ENCODE measurements around the gene PITPNC1. TPM values are rescaled to one million over a fixed set of nuclear protein-coding genes. Genes with fewer than 3 reads are reported as not detected.
"Not testable (repeated sequence)": the region's sequence is repeated elsewhere in the genome, so short reads cannot be mapped to it uniquely, and the experiment has no call there.

PITPNC1 gene
- total RNA-seq, 1 experiment from 2014 or later: 35.5 TPM

- no peak overlapping the region for H3K27ac ChIP-seq (ENCODE audit: low read depth, low read length, poor library complexity, severe bottlenecking)
- TF ChIP-seq CTCF (conservative IDR thresholded peaks at IDR 0.05; ENCODE audit: low read depth, low read length) (no peak), EZH2 (IDR thresholded peaks at IDR 0.05; ENCODE audit: borderline replicate concordance, low read depth, low read length, poor library complexity, severe bottlenecking) (no peak)
- H3K36me3 ChIP-seq (ENCODE audit: insufficient read depth, low read length, poor library complexity, severe bottlenecking): no peaks in the 10 kb centered on the region
- H3K9me3 ChIP-seq (ENCODE audit: low read depth, low read length, poor library complexity, severe bottlenecking): no peaks in the 10 kb centered on the region
- DNase-seq (ENCODE audit: low spot score): no peak
- no peak overlapping the region for H3K4me3 ChIP-seq (ENCODE audit: low read depth, low read length, poor library complexity, severe bottlenecking)
- ChIA-PET POLR2A (ENCODE audit: low non-redundant PET) (no interaction called here), CTCF (interaction anchor here (0.6 kb wide), 1 partner anchor 239 kb away, joined by 3 read pairs; no protein-coding TSS in a partner anchor)
- H3K4me1 ChIP-seq (ENCODE audit: insufficient read depth, low read length, poor library complexity, severe bottlenecking): peaks cover 4% of the 10 kb centered on the region
- no TSS peak for BruUV-seq (replicated peaks)
- intact Hi-C loops (cut with micrococcal nuclease; ENCODE audit: unreplicated experiment): no loop called here
- H3K27me3 ChIP-seq (replicated peaks; ENCODE audit: insufficient read depth, low read depth, low read length, poor library complexity): no peaks in the 10 kb centered on the region
Observed at GRCh38 chr17:67385122-67385988, 8.3 kb downstream of the PITPNC1 start.

GRCh38 chr17:67386965-67387551 is 10.0 kb downstream of the PITPNC1 start:
- TF ChIP-seq EZH2 (IDR thresholded peaks at IDR 0.05; ENCODE audit: borderline replicate concordance, low read depth, low read length, poor library complexity, severe bottlenecking) (no peak), CTCF (conservative IDR thresholded peaks at IDR 0.05; ENCODE audit: low read depth, low read length) (peak; percentile 97)
- Histone ChIP-seq H3K4me3 (ENCODE audit: low read depth, low read length, poor library complexity, severe bottlenecking) (no peak overlapping the region), H3K4me1 (ENCODE audit: insufficient read depth, low read length, poor library complexity, severe bottlenecking) (peaks cover 12% of the 10 kb centered on the region), H3K27me3 (replicated peaks; ENCODE audit: insufficient read depth, low read depth, low read length, poor library complexity) (no peaks in the 10 kb centered on the region), H3K36me3 (ENCODE audit: insufficient read depth, low read length, poor library complexity, severe bottlenecking) (no peaks in the 10 kb centered on the region), H3K27ac (ENCODE audit: low read depth, low read length, poor library complexity, severe bottlenecking) (no peak overlapping the region), H3K9me3 (ENCODE audit: low read depth, low read length, poor library complexity, severe bottlenecking) (no peaks in the 10 kb centered on the region)
- peak; percentile 73 for DNase-seq (ENCODE audit: low spot score)
- ChIA-PET CTCF (interaction anchor here (0.5 to 3.6 kb wide), 4 partner anchors 9 to 215 kb away, joined by 3 to 27 read pairs (median 3); no protein-coding TSS in a partner anchor), POLR2A (ENCODE audit: low non-redundant PET) (no interaction called here)
- no TSS peak for BruUV-seq (replicated peaks)
- intact Hi-C loops (cut with micrococcal nuclease; ENCODE audit: unreplicated experiment): loop anchor here (1.0 kb wide), 1 partner anchor 88 kb away; no protein-coding TSS in a partner anchor

- DNase-seq (ENCODE audit: low spot score); H3K36me3 ChIP-seq (ENCODE audit: insufficient read depth, low read length, poor library complexity, severe bottlenecking); H3K4me3 ChIP-seq (ENCODE audit: low read depth, low read length, poor library complexity, severe bottlenecking); POLR2A ChIA-PET (ENCODE audit: low non-redundant PET); BruUV-seq (replicated peaks); H3K27me3 ChIP-seq (replicated peaks; ENCODE audit: insufficient read depth, low read depth, low read length, poor library complexity); H3K9me3 ChIP-seq (ENCODE audit: low read depth, low read length, poor library complexity, severe bottlenecking); H3K27ac ChIP-seq (ENCODE audit: low read depth, low read length, poor library complexity, severe bottlenecking); intact Hi-C loops (cut with micrococcal nuclease; ENCODE audit: unreplicated experiment): not testable (repeated sequence)
- H3K4me1 ChIP-seq (ENCODE audit: insufficient read depth, low read length, poor library complexity, severe bottlenecking): peaks cover 12% of the 10 kb centered on the region
- CTCF ChIA-PET: interaction anchor here (0.6 to 3.6 kb wide), 3 partner anchors 14 to 193 kb away, joined by 4 to 27 read pairs (median 6); no protein-coding TSS in a partner anchor
Observed at GRCh38 chr17:67388536-67388935, 11.5 kb downstream of the PITPNC1 start.

All from A673 (cell line).